ENCODE results near the gene FYB1.
"Not testable (repeated sequence)": the region's sequence is repeated elsewhere in the genome, so short reads cannot be mapped to it uniquely, and the experiment has no call there.

FYB1 gene

GRCh38 chr5:39238366-39239105 is 19.2 kb upstream of the FYB1 start:
- no peak overlapping the region for H3K4me3 ChIP-seq (ENCODE audit: low read depth, low read length)
- TF ChIP-seq CTCF (IDR thresholded peaks at IDR 0.05; ENCODE audit: low read depth, low read length), result no peak

GRCh38 chr5:39236718-39237117 is 17.4 kb upstream of the FYB1 start:
- no peak for TF ChIP-seq CTCF (IDR thresholded peaks at IDR 0.05; ENCODE audit: low read depth, low read length)
- H3K4me3 ChIP-seq (ENCODE audit: low read depth, low read length), result no peak overlapping the region

GRCh38 chr5:39235648-39236047 is 16.3 kb upstream of the FYB1 start:
- TF ChIP-seq CTCF (IDR thresholded peaks at IDR 0.05; ENCODE audit: low read depth, low read length), result no peak
- H3K4me3 ChIP-seq (ENCODE audit: low read depth, low read length), result no peak overlapping the region

GRCh38 chr5:39234494-39234893 is 15.1 kb upstream of the FYB1 start:
- H3K4me3 ChIP-seq (ENCODE audit: low read depth, low read length), result not testable (repeated sequence)

- no peak for TF ChIP-seq CTCF (IDR thresholded peaks at IDR 0.05; ENCODE audit: low read depth, low read length)
Measured at GRCh38 chr5:39233783-39234182, 14.4 kb upstream of the FYB1 start.

GRCh38 chr5:39231705-39232525 is 12.6 kb upstream of the FYB1 start:
- no peak overlapping the region for H3K4me3 ChIP-seq (ENCODE audit: low read depth, low read length)

More at GRCh38 chr5:39233783-39234182, 14.4 kb upstream of the FYB1 start:
- H3K4me3 ChIP-seq (ENCODE audit: low read depth, low read length), result no peak overlapping the region

GRCh38 chr5:39228596-39228995 is 9.2 kb upstream of the FYB1 start:
- H3K4me3 ChIP-seq (ENCODE audit: low read depth, low read length), result no peak overlapping the region
- no peak for TF ChIP-seq CTCF (IDR thresholded peaks at IDR 0.05; ENCODE audit: low read depth, low read length)

More at GRCh38 chr5:39231705-39232525, 12.6 kb upstream of the FYB1 start:
- no peak for TF ChIP-seq CTCF (IDR thresholded peaks at IDR 0.05; ENCODE audit: low read depth, low read length)

All from WI38 (cell line).